B cell (primary cell): ENCODE data around the gene EPS8L3. TPM values are rescaled to one million over a fixed set of nuclear protein-coding genes. Genes with fewer than 3 reads are reported as not detected.

ENCODE experiments used
- ATAC-seq: fragments of 200-7000 bp; cut with Tn5 transposase; one replicate; pipeline ENCODE4 v1.10.0; 2021; ENCODE audit warnings: low read depth, mild to moderate bottlenecking, moderate number of reproducible peaks, moderate library complexity
- CTCF ChIA-PET: fragments of 350-600 bp; sonication (Branson Sonifier 250); formaldehyde crosslinking; loops from one replicate; lab custom pipeline; 2021; ENCODE audit warnings: antibody characterized with exemption, inconsistent platforms; lab: Charles Lee
- POLR2A ChIA-PET: fragments of 350-600 bp; sonication (Branson Sonifier 250); formaldehyde crosslinking; loops from one replicate; lab custom pipeline; 2021; ENCODE audit warnings: antibody characterized with exemption; lab: Charles Lee
- DNase-seq: peaks from one replicate; pipeline ENCODE4 v3.0.0; 2013
- H2AFZ ChIP-seq: 2 replicates; pipeline ENCODE4 v1.6.1; 2012; ENCODE audit warnings: mild to moderate bottlenecking, low read depth, low read length; ENCODE audit not compliant: insufficient read depth, poor library complexity, severe bottlenecking
- H3K27ac ChIP-seq, 2 donors: 1 replicate in 1 of 2; 2 replicates in 1 of 2; pipeline ENCODE4 v1.5.1; 2012 to 2013; ENCODE audit warnings: low read length in 2 of 2, mild to moderate bottlenecking in 2 of 2, moderate library complexity in 1 of 2
- H3K27me3 ChIP-seq, 4 experiments: fragments of 200-600 bp in 1 of 4; sonication (generic) in 1 of 4; replicated peaks in 1 of 4; 1 replicate in 2 of 4; 2 replicates in 2 of 4; pipeline versions ENCODE4 v1.6.1 to v1.7.0; 2013 to 2016; ENCODE audit warnings: low read length in 3 of 4, mild to moderate bottlenecking in 2 of 4, mixed read lengths in 1 of 4, moderate library complexity in 1 of 4; ENCODE audit not compliant: insufficient read depth in 4 of 4, control insufficient read depth in 3 of 4; ENCODE audit errors: control extremely low read depth in 1 of 4
- H3K36me3 ChIP-seq, 2 experiments: replicated peaks in 1 of 2; 1 replicate in 1 of 2; 2 replicates in 1 of 2; pipeline versions ENCODE4 v1.6.1 to v1.7.1; 2013; ENCODE audit warnings: low read length in 1 of 2; ENCODE audit not compliant: insufficient read depth in 2 of 2, control insufficient read depth in 1 of 2; ENCODE audit errors: control extremely low read depth in 1 of 2, extremely low read depth in 1 of 2
- H3K4me1 ChIP-seq, 2 donors: fragments of 200-600 bp in 1 of 2; sonication (generic) in 1 of 2; 1 replicate in 1 of 2; 2 replicates in 1 of 2; pipeline versions ENCODE4 v1.5.1 to v1.6.1; 2013 to 2017; ENCODE audit warnings: low read length in 2 of 2; ENCODE audit not compliant: control insufficient read depth in 2 of 2, insufficient read depth in 2 of 2
- H3K4me2 ChIP-seq: replicated peaks from 2 replicates; pipeline ENCODE3; 2012; ENCODE audit warnings: mild to moderate bottlenecking, low read depth, low read length; ENCODE audit not compliant: poor library complexity, severe bottlenecking
- H3K4me3 ChIP-seq, 5 experiments: fragments of 200-600 bp in 1 of 5; sonication (generic) in 1 of 5; 1 replicate in 3 of 5; 2 replicates in 2 of 5; pipeline versions ENCODE4 v1.5.1 to v1.7.0; 2011 to 2016; ENCODE audit warnings: low read length in 4 of 5, mild to moderate bottlenecking in 4 of 5, low read depth in 2 of 5, control low read depth in 1 of 5, moderate library complexity in 1 of 5; ENCODE audit not compliant: insufficient read depth in 1 of 5; ENCODE audit errors: control extremely low read depth in 1 of 5, extremely low read depth in 1 of 5
- H3K79me2 ChIP-seq: fragments of 200-600 bp; sonication (generic); one replicate; pipeline ENCODE4 v1.6.0; 2016; ENCODE audit warnings: low read length; ENCODE audit not compliant: control insufficient read depth, insufficient read depth
- H3K9ac ChIP-seq: fragments of 200-600 bp; sonication (generic); 2 replicates; pipeline ENCODE4 v1.6.1; 2017; ENCODE audit warnings: mild to moderate bottlenecking, low read length, moderate library complexity
- H3K9me3 ChIP-seq, 3 donors: one replicate each; pipeline versions ENCODE4 v1.6.1 to v1.7.1; 2013; ENCODE audit warnings: low read length in 2 of 3; ENCODE audit not compliant: control insufficient read depth in 2 of 3, insufficient read depth in 1 of 3; ENCODE audit errors: control extremely low read depth in 1 of 3
- H4K20me1 ChIP-seq: 2 replicates; pipeline ENCODE4 v1.6.0; 2012; ENCODE audit warnings: mild to moderate bottlenecking, low read length; ENCODE audit not compliant: insufficient read depth, control insufficient read depth, poor library complexity, severe bottlenecking
- H3K27ac Mint-ChIP-seq: one replicate; pipeline ENCODE4 v1.8.0; 2021; ENCODE audit warnings: mixed read lengths
- H3K27me3 Mint-ChIP-seq: one replicate; pipeline ENCODE4 v1.8.0; 2021; ENCODE audit warnings: mixed read lengths
- H3K4me1 Mint-ChIP-seq: one replicate; pipeline ENCODE4 v1.8.0; 2021; ENCODE audit warnings: mixed read lengths
- H3K4me3 Mint-ChIP-seq: one replicate; pipeline ENCODE4 v1.8.0; 2021; ENCODE audit warnings: mixed read lengths
- H3K9me3 Mint-ChIP-seq: one replicate; pipeline ENCODE4 v1.8.0; 2022; ENCODE audit warnings: mixed read lengths; ENCODE audit not compliant: insufficient read depth
- EZH2 ChIP-seq: IDR thresholded peaks from 2 replicates; pipeline ENCODE4 v1.6.1; 2012; ENCODE audit warnings: borderline replicate concordance, low read depth, mild to moderate bottlenecking, moderate library complexity, low read length; ENCODE audit not compliant: insufficient read depth, poor library complexity, severe bottlenecking
- WGBS: methylation state at CpG from one replicate; pipeline ENCODE4 v1.1.5; 2013; ENCODE audit warnings: missing lambda C conversion rate; ENCODE audit not compliant: insufficient coverage; 5-methylcytosine and 5-hydroxymethylcytosine counted together
- intact Hi-C: fragments of 100-400 bp; cut with micrococcal nuclease; formaldehyde crosslinking; loops from one replicate; pipeline ENCODE4 v1.10.0; 2022
- polyA plus RNA-seq: library from polyadenylated mRNA; depleted of rRNA; stranded (reverse); fragments of >200 nt; gene quantifications from 2 replicates; pipeline ENCODE4 v1.2.3, GENCODE V29; 2012
- total RNA-seq, 2 donors: library from RNA; stranded (reverse); fragments of 120-200 nt in 1 of 2; gene quantifications; 1 replicate in 1 of 2; 2 replicates in 1 of 2; pipeline versions ENCODE4 v1.2.3 to v1.2.4, GENCODE V29; 2013 to 2022
- TF ChIP-seq, protein P1 (sequence below): fragments of 200-600 bp; IDR thresholded peaks from one replicate; pipeline ENCODE4 v1.8.0; 2022; ENCODE audit warnings: antibody characterized with exemption, mild to moderate bottlenecking

Gene EPS8L3
- total and polyA plus RNA-seq, 2 donors (not counting 1 experiment from before 2014, with no cell fraction given), result not detected

DNA sequence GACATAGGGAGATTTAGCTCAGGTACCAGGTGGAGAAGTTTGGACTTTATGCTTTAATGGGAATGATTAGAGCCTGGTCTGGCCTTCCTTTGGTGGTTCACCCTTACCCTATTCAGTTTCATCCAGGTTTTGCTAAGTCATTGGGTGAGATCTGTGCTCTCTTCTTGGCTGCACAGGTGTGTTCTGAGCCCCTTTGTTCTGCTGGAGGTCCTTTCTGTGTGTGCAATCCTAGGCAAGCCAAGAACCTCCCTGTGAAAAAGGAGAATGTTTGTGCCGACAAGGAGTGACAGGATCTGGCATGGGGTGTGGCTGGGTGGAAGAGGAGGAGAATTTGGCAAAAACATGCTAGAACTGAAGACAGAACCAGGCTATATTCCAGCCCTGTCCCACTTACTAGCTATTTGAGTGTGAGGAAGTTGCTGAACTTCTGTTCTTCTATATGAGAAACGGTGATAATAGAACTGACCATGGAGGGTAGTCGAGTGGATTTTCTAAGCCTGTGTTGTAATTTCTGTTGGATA is 47.1 kb downstream of the EPS8L3 start:
- H3K4me2 ChIP-seq, result no peak overlapping the region
- POLR2A ChIA-PET, result no interaction called here

DNA sequence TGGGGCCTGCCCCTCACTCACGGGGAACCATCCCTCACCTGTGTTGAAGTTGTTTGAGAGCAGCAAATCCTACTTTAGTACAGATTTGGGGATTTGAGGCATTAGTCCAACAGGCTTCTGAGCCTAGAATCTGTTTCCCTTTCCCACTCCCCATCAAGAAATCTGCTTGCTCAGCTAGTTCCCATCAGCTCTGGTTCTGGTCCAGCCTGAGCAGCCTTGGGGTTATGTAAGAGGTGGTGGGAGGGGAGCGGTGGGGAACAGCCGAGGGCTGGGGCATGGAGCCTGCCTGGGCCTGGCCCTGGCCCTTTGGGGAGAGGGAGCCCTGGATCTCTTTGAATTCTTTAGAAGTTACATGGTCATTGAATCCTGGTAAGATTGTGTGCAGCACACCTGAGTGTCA is 47.6 kb downstream of the EPS8L3 start:
- Mint-ChIP-seq H3K4me3 (no peak overlapping the region), H3K4me1 (no peaks in the 10 kb centered on the region), H3K27me3 (peaks cover 13% of the 10 kb centered on the region), H3K27ac (no peak overlapping the region), H3K9me3 (no peaks in the 10 kb centered on the region)
- Histone ChIP-seq H3K27ac (no peak overlapping the region), H3K4me3 (no peak overlapping the region), H3K9ac (no peak overlapping the region), H4K20me1 (no peaks in the 10 kb centered on the region), H3K9me3 (peaks cover 0 to 4% (median 0%) of the 10 kb centered on the region in 3 donors), H3K79me2 (no peaks in the 10 kb centered on the region), H3K4me2 (no peak overlapping the region), H3K27me3 (peaks cover 0 to 3% (median 0%) of the 10 kb centered on the region in 4 experiments), H2AFZ (no peak overlapping the region), H3K36me3 (no peaks in the 10 kb centered on the region), H3K4me1 (peaks cover 0 to 8% of the 10 kb centered on the region in 2 donors)
- WGBS, result 100% methylated on average over 2 of the region's 3 CpGs
- TF ChIP-seq, protein P1, sequence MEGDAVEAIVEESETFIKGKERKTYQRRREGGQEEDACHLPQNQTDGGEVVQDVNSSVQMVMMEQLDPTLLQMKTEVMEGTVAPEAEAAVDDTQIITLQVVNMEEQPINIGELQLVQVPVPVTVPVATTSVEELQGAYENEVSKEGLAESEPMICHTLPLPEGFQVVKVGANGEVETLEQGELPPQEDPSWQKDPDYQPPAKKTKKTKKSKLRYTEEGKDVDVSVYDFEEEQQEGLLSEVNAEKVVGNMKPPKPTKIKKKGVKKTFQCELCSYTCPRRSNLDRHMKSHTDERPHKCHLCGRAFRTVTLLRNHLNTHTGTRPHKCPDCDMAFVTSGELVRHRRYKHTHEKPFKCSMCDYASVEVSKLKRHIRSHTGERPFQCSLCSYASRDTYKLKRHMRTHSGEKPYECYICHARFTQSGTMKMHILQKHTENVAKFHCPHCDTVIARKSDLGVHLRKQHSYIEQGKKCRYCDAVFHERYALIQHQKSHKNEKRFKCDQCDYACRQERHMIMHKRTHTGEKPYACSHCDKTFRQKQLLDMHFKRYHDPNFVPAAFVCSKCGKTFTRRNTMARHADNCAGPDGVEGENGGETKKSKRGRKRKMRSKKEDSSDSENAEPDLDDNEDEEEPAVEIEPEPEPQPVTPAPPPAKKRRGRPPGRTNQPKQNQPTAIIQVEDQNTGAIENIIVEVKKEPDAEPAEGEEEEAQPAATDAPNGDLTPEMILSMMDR, result no peak
- TF ChIP-seq EZH2, result no peak
- ATAC-seq, result no peak
- intact Hi-C loops, result no loop called here
- POLR2A ChIA-PET, result no interaction called here
- CTCF ChIA-PET, result no interaction called here
- DNase-seq, result no peak

More for the DNA sequence above, 47.1 kb downstream of the EPS8L3 start:
- Histone ChIP-seq H3K79me2 (no peaks in the 10 kb centered on the region), H3K9me3 (peaks cover 0 to 4% (median 0%) of the 10 kb centered on the region in 3 donors), H3K4me3 (no peak overlapping the region), H3K9ac (no peak overlapping the region), H4K20me1 (no peaks in the 10 kb centered on the region), H2AFZ (no peak overlapping the region), H3K27me3 (peaks cover 0 to 3% (median 0%) of the 10 kb centered on the region in 4 experiments), H3K36me3 (no peaks in the 10 kb centered on the region), H3K4me1 (peaks cover 0 to 8% of the 10 kb centered on the region in 2 donors), H3K27ac (no peak overlapping the region)
- WGBS, result 100% methylated on average over 2 of the region's 3 CpGs
- peaks cover 13% of the 10 kb centered on the region for H3K27me3 Mint-ChIP-seq
- intact Hi-C loops, result no loop called here
- H3K4me3 Mint-ChIP-seq, result no peak overlapping the region
- DNase-seq (no peak), ATAC-seq (no peak)
- TF ChIP-seq EZH2, result no peak
- TF ChIP-seq, protein P1, result no peak
- H3K9me3 Mint-ChIP-seq, result no peaks in the 10 kb centered on the region
- no peak overlapping the region for H3K27ac Mint-ChIP-seq
- CTCF ChIA-PET, result no interaction called here
- H3K4me1 Mint-ChIP-seq, result no peaks in the 10 kb centered on the region
